HG03108 (cell line): ENCODE measurements around the gene COL25A1.

Experiments
- ATAC-seq: cut with Tn5 transposase; IDR thresholded peaks from one replicate; pipeline ENCODE4 v1.9.1; 2021; ENCODE audit warnings: moderate library complexity; ENCODE audit not compliant: unreplicated experiment

The COL25A1 gene

GRCh38 chr4:109294006-109294405, 8.5 kb downstream of the COL25A1 start:
- ATAC-seq: no peak

- no peak for ATAC-seq
These were observed 10.7 kb downstream of the COL25A1 start for GRCh38 chr4:109291707-109292238.

GRCh38 chr4:109290918-109291317, 11.5 kb downstream of the COL25A1 start:
- no peak for ATAC-seq

GRCh38 chr4:109278594-109279031, 23.8 kb downstream of the COL25A1 start:
- peak; percentile 85 for ATAC-seq

GRCh38 chr4:109276482-109277095, 25.9 kb downstream of the COL25A1 start:
- ATAC-seq: peak; percentile 61

- ATAC-seq: no peak
These were observed 27.3 kb downstream of the COL25A1 start for GRCh38 chr4:109275066-109275745.

GRCh38 chr4:109266891-109267290, 35.6 kb downstream of the COL25A1 start:
- ATAC-seq: no peak

- no peak for ATAC-seq
These were observed 36.2 kb downstream of the COL25A1 start for GRCh38 chr4:109266236-109266635.

GRCh38 chr4:109263721-109264120, 38.7 kb downstream of the COL25A1 start:
- ATAC-seq: no peak

GRCh38 chr4:109256818-109257217, 45.6 kb downstream of the COL25A1 start:
- no peak for ATAC-seq

- ATAC-seq: no peak
These were observed 47.6 kb downstream of the COL25A1 start for GRCh38 chr4:109254845-109255244.

GRCh38 chr4:109251396-109251795, 51.1 kb downstream of the COL25A1 start:
- no peak for ATAC-seq

- ATAC-seq: no peak
These were observed 54.0 kb downstream of the COL25A1 start for GRCh38 chr4:109248322-109248900.

- no peak for ATAC-seq
These were observed 58.6 kb downstream of the COL25A1 start for GRCh38 chr4:109243871-109244270.

GRCh38 chr4:109238746-109239145, 63.7 kb downstream of the COL25A1 start:
- ATAC-seq: no peak

- ATAC-seq: no peak
These were observed 66.8 kb downstream of the COL25A1 start for GRCh38 chr4:109235683-109236082.

GRCh38 chr4:109234596-109234995, 67.9 kb downstream of the COL25A1 start:
- ATAC-seq: no peak

- no peak for ATAC-seq
These were observed 68.9 kb downstream of the COL25A1 start for GRCh38 chr4:109233570-109233969.

GRCh38 chr4:109232681-109233080, 69.8 kb downstream of the COL25A1 start:
- no peak for ATAC-seq

GRCh38 chr4:109231331-109231730, 71.1 kb downstream of the COL25A1 start:
- ATAC-seq: no peak

GRCh38 chr4:109229028-109229427, 73.4 kb downstream of the COL25A1 start:
- no peak for ATAC-seq

- ATAC-seq: no peak
These were observed 84.2 kb downstream of the COL25A1 start for GRCh38 chr4:109218288-109218687.
